RPMI8226 (cell line): ENCODE data around the gene RPTOR.
"Not testable (repeated sequence)": the region's sequence is repeated elsewhere in the genome, so short reads cannot be mapped to it uniquely, and the experiment has no call there.

Experiments used
- DNase-seq: peaks from one replicate; pipeline ENCODE4 v3.0.0-alpha.2; 2015

RPTOR gene

DNA sequence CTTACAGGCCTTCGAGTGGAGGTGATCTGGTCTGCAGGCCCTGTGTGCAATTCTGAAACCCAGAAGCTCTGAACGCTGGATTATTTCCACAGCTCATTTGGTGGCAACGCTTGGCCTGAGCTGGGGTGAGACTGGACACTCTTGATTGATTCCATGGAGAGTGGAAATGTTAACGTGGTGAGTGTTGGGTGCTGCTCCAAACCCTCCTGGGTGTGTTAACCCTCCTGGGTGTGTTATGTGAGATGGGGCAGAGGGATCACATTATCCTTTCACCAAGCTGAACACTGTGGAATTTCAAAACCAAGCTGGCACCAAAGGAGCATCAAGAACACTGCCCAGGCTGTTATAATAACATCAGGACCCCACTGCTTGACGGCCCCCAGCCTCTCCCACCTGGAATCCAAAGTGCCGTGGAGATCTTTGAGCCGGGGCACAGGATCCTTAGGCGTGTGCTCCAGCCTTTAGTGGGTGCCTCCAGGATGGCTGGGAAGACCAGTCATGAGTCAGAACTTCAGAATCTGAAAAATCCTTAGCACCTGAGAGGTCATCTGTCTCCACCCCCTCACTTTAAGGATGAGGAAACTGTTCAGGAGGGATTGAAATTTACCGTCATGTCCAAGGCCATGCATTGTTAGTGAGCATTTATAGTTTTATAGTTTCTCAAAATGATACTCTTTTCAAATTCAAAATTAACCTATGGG lies 75.0 kb downstream of the RPTOR start:
- no peak for DNase-seq

DNA sequence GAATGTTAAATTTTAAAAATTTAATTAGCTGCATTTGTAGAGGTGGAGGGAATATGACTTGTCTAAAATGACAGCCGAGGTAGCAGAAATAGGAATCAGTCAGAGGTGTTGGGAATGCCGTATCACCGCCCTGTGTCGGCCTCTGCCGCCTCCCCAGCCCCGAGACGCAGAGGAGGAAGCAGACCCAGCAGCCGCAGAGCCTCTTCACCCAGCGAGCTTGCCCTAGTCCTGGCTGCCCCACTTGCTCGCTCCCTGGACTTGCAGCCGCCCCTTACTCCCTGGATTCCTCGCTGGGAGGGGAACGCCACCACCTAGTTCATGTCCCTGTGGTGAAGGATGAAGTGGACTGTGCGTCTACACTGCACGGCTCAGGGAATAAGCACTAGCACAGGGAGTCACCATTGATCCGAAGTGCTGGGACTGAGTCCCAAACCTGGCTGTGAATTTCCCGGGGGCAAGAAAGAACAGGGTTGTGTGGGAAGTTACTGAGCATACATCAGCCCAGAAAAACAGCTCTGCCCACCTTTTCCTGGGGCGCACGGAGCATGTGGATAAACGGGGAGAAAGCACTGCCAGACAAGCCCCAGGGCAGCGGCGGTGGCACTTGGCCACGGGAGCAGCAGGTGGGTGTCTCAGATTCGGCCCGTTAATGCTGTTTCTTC lies 76.8 kb downstream of the RPTOR start:
- DNase-seq: no peak

- DNase-seq: no peak
Observed at GRCh38 chr17:80621997-80622357, 77.3 kb downstream of the RPTOR start.

GRCh38 chr17:80624864-80625263 lies 80.2 kb downstream of the RPTOR start:
- DNase-seq: no peak

GRCh38 chr17:80625627-80626026 lies 81.0 kb downstream of the RPTOR start:
- no peak for DNase-seq

DNA sequence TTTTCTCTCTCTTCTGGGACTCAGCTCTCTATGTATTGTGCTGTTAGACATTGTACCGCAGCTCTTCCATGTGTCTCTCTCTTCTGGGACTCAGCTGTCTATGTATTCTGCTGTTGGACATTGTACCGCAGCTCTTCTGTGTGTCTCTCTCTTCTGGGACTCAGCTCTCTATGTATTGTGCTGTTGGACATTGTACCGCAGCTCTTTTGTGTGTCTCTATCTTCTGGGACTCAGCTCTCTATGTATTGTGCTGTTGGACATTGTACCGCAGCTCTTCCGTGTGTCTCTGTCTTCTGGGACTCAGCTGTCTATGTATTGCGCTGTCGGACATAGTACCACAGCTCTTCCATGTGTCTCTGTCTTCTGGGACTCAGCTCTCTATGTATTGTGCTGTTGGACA lies 84.2 kb downstream of the RPTOR start:
- not testable (repeated sequence) for DNase-seq

DNA sequence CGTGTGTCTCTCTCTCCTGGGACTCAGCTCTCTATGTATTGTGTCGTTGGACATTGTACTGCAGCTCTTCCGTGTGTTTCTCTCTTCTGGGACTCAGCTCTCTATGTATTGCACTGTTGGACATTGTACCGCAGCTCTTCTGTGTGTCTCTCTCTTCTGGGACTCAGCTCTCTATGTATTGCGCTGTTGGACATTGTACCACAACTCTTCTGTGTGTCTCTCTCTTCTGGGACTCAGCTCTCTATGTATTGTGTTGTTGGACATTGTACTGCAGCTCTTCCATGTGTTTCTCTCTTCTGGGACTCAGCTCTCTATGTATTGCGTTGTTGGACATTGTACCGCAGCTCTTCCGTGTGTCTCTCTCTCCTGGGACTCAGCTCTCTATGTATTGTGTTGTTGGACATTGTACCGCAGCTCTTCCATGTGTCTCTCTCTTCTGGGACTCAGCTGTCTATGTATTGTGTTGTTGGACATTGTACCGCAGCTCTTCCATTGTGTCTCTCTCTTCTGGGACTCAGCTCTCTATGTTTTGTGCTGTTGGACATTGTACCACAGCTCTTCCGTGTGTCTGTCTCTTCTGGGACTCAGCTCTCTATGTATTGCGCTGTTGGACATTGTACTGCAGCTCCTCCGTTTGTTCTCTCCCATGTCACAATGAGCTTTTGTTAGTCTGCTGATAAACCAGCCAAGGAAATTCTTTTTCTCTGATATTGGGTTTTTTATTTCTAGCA lies 84.8 kb downstream of the RPTOR start:
- DNase-seq: no peak

GRCh38 chr17:80630560-80631120 lies 86.0 kb downstream of the RPTOR start:
- DNase-seq: no peak

DNA sequence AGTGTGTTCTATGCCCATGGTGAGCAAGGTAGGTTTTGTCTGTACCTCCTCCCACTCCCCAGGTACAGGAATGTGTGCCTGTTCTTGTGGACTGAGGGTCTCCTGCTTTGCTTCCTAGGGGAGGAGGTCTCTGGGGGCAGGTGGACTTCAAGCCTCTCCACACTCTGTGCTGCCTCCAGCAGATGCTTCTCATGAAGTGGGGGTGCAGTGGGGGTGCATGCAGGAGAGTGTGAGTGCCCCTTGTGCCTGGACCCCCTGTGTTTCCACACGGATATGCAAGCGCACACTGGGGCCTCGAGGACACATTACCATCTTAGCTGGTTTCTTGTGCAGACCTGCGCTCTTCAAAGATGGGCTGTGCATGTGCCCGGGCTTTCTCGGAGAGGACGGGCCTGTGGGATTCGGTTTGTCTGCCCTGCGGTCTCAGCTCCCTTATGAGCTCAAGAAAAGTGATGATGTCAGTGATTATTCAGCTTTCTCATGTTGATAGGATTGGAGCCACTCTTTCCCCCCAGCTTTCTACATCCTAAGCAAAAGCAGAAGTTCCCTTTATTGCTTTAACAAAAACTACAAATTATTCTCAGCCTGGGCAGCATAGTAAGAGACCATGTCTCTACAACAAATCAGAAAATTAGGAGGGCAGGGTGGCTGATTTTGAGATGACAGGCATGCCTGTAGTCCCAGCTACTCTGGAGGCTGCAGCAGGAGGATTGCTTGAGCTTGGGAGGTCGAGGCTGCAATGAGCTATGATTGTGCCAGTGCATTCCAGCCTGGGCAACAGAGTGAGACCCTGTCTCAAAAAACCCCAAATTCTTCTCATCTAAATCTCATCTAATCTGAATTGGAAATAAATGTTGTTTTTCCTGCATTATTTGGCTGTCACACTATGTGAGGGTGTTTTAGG lies 86.8 kb downstream of the RPTOR start:
- DNase-seq: no peak

GRCh38 chr17:80632046-80632581 lies 87.5 kb downstream of the RPTOR start:
- no peak for DNase-seq

GRCh38 chr17:80633207-80633606 lies 88.6 kb downstream of the RPTOR start:
- no peak for DNase-seq

GRCh38 chr17:80633994-80634566 lies 89.4 kb downstream of the RPTOR start:
- no peak for DNase-seq

DNA sequence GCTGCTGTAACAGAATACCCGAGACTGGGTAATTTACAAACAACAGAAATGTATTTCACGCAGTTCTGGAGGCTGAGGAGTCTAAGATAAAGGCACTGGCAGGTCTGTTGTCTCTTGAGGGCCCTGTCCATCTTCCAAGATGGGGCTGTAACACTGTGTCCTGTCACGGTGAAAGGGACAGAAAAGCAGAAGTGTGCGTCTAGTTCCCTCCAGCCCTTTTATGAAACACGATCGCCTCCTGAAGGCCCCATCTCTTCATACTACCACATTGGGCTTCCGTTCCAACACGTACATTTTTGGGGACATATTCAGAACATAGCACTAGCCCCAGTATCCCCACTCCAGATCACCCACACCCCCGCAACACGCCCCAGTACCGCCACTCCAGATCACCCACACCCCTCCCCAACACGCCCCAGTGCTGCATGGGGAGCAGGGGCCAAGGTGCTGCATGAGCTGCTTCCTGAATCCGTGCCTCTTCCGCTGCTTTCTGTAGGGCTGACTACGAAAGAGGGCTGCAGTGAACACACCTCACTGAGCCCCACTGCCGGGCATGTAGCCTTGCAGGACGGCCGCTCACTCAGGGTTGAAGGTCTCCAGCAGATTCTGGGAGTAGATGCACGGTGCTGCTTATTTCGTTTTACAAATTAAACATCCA lies 91.9 kb downstream of the RPTOR start:
- DNase-seq: no peak

DNA sequence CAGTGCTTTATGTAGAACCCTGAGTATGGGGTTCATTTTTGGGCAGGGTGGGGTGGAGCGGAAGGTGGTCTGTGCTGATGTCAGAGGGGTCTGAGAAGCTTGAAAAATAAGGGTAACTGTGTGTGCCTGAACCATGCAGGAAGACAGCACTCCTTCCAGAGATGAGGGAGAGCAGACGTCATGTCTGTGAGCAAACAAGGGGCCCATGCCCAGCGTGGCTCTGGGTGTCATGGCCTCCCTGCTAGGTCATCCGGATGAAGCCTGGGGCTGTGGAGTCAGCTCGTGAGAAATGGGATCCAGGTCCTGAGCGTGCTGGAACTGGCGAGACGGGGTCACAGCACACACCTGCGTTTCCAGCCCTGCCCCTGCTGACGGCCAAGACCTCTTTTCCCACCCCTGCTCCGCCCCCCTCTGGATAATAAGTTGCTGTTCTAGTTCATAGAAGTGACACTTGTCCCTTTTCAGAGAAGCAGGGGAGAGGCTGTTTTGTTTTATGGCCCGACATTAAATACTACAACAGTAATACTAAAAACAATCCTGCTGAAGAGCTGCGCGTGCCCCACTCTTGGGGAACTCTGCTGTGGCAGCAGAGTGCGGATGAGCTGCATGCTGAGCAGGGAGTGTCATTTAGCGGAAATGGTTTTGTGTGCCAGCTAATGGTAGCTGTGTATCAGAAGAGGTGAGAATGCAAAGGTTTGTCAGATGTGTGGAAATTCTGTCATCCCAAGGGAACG lies 92.6 kb downstream of the RPTOR start:
- no peak for DNase-seq

GRCh38 chr17:80639658-80640057 lies 95.0 kb downstream of the RPTOR start:
- DNase-seq: no peak

DNA sequence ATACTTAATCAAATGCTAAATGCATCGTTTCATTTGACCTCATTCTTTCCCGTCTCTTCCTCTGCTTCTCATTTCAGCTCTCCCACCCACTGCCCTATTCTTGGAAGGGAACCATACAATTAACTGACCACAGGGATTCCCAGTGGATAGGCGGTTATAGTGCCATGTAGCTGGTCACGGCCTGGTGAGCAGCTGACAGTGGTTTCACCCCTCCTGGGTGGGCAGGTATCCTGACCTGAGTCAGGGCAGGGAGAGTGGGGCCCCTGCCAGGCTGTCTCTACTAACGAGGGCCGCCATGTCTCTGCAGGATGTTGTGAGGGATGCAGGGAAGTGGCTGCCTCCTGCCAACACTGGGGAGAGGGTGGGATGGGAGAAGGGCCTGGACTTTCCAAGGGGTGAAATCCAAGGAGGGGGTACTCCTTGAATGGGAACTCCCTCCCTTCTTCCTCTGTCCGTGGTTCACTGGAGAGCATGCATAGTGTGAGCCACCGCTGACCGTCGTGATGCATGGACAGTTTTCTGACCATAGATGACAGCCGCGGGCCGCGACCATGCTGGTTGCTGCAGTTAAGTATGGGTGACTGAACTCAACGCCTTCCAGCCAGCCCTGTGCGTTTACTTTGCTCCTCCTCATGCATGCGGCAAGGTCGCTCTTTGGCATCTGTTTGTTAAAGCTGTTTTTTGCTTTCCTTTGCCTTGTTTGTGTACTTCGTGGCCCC lies 95.9 kb downstream of the RPTOR start:
- no peak for DNase-seq

- DNase-seq: no peak
Observed at GRCh38 chr17:80643326-80644099, 98.9 kb downstream of the RPTOR start.

GRCh38 chr17:80644536-80644935 lies 99.9 kb downstream of the RPTOR start:
- no peak for DNase-seq

DNA sequence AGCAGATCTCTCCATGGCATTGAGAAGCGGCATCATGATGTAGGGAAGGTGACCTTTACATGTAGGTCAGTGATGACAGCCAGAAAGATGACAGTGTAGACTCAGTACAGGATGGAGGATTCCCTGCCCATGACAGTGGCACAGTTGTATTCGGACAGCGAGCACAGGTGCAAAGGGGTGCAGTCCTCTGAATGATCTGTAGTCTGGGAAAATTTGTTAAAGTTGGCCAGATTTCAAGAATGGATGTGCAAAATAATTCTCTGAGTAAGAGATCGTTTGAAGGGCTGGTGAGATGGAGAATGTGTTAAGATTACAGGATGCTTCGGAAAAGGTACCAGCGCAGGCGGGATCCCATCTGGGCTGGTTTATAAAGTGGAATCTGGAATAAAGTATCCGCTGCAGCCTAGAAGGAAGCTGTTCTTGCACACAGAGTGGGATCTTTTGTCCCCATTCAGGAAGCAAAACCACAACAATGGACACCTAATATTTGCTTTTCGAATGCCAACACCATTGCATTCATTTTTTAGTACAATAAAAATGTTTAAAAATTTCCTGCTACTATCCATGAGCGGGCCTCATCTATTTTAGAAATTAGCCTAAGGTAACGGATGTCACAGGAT lies 101.2 kb downstream of the RPTOR start:
- no peak for DNase-seq
